GM11168 (cell line): ENCODE data around the gene GIPC1.
"Not testable (repeated sequence)": the region's sequence is repeated elsewhere in the genome, so short reads cannot be mapped to it uniquely, and the experiment has no call there.

Experiments used
- in situ Hi-C: fragments of 300-500 bp; cut with MboI; formaldehyde crosslinking; loops from one replicate; pipeline ENCODE4 v1.12.0; 2022; ENCODE audit warnings: low sequenced_read_pairs; ENCODE audit not compliant: unreplicated experiment

The GIPC1 gene

DNA sequence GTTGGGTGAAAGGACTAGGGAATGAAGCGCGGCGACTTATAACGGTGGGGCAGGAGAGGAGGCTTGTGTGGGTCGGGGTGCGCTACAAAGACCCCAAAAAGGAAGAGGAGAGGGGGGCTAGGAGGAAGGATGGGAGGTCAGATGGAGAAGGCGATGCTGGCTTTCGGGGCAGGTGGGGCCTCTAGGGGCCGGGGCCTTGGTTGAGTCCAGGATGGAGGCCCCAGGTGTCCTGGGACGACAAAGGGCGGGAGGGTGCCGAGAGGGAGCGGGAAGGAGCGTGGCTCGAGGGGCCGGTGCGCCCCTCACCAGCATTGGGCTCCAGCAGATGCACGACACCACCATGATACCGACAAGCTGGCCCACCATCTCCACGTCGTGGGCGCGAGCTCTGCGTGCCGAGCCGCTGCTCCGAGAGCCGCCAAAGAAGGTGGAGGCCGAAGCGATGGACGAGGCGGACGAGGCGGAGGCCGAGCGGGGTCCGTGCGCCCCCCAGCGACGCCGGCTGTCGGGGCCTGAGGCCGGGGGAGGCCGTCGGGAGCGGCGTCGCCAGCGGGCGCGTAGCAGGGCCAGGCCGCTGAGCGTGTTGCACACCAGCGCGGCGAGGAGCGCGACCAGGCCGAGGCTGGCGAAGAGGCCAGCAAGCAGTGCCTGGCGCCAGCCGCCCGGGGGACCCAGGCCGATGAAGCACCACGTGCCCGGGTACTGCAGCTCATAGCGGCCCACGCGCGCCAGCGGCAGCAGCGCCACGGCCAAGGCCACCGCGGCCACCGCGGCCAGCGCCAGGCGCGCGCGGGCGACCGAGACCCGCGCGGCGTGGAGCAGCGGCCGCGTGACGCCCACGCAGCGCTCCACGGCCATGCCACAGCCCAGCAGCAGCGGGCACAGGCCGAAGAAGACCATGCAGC is 22.6 kb downstream of the GIPC1 start:
- in situ Hi-C loops: no loop called here

DNA sequence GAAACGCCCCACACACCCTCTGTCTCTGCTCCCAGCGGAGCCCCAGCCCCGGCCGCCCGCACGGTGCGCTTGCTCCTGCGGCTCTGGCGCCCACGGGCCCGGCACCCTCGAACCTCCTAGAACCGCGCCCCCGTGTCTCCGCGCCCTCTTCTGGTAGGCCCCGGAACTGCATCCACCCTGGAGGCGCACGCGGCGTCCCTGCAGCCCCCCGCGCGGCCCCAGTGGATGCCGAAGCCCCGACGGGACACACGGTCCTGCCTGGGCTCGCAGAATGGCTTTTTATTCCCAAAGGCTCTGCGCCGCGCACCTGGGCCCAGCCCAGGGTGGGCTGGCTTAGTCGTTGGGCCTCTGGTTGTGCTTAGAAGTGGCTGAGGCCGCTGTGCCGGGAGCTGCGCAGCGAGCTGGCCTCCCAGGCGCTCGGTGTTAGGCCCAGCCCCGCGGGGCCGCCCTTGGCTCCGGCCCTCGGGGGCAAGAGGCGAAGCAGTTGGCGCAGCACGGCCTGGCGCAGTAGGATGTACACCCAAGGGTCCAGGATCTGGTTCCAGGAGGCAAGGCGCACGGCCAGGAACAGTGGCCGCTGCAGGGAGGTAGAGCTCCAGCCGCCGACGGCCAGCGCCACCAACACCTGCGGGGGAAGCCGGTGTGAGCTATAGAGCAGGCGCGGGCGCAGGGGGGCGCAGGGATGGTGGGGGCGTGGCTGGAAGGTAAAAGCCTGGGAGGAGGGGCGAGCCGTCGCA is 23.6 kb downstream of the GIPC1 start:
- in situ Hi-C loops: no loop called here

DNA sequence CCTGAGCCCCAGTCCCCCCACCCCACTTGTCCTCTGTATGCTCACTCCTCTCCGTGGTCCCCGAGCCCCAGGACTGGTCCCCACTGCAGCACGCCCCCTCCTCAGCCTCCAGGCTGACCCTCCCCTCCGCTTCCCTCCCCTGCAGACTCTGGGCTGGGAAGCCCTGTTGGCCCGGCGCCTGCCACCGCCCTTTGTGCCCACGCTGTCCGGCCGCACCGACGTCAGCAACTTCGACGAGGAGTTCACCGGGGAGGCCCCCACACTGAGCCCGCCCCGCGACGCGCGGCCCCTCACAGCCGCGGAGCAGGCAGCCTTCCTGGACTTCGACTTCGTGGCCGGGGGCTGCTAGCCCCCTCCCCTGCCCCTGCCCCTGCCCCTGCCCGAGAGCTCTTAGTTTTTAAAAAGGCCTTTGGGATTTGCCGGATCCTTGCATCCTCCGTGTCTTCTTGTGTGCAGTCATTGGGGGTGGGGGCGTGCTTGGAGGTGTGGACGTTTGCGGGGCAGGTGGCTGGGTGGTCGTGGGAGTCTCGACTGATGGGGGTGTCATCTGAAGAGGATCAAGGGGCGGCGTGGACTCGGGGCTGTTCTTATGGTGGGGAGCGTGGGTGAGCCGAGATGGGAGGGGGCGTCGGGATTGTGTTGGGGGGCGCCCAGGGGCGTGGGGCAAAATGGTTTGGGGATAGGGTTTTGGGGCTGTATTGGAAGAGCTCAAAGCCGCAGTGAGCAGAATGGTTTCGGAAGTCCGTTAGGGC is 24.3 kb downstream of the GIPC1 start:
- in situ Hi-C loops: no loop called here

DNA sequence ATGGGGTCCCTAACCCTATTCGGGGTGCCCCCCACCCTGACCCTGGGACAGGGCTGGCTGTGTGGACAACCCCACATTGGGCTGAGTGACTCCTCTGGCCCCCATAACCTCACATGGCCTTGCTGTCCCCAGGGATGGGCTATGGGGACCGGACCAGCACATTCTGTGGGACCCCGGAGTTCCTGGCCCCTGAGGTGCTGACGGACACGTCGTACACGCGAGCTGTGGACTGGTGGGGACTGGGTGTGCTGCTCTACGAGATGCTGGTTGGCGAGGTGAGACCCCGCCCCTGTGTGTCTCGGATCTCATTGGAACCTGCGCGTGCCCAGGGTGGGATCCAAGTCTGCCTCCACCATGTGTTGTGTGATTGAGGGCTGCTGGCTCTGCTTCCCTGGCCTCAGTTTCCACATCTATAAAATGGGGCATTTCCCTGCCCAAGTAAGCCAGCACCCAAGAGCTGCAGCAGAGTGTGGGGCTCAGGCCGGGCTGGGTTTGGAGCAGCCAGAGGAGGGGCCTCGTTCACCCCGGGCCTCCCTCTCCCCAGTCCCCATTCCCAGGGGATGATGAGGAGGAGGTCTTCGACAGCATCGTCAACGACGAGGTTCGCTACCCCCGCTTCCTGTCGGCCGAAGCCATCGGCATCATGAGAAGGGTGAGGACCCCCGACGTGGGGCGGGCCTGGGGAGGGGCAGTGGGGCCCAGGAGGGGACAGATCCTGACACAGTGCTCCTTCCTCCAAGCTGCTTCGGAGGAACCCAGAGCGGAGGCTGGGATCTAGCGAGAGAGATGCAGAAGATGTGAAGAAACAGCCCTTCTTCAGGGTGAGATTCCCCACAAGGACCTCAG is 25.7 kb downstream of the GIPC1 start:
- in situ Hi-C loops: no loop called here

DNA sequence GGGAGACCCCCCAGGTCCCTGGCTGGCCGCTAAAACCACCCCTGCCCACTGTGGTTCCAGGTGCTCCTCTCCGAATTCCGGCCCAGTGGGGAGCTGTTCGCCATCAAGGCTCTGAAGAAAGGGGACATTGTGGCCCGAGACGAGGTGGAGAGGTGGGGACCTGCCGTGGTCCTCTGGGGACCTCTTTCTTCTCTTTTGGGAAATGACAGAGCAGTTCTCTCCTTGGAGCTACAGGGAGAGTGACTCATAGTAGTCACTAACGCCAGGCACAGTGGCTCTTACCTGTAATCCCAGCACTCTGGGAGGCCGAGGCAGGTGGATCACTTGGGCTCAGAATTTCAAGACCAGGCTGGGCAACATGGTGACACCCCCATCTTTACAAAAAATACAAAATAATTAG is 28.1 kb downstream of the GIPC1 start:
- in situ Hi-C loops: no loop called here

DNA sequence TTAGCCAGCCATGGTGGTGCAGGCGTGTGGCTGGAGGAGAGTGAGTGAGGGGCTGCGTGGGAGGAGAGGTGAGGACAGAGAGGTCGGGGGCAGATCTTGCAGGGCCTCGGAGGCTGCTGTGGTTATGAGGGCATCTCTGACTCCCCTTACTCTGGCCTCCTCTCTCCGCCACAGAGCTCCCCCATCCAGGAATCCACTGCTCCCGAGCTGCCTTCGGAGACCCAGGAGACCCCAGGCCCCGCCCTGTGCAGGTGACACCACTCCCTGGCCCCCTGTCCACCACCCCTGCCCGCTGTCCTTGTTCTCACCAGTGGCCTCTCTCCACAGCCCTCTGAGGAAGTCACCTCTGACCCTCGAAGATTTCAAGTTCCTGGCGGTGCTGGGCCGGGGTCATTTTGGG is 28.5 kb downstream of the GIPC1 start:
- in situ Hi-C loops: no loop called here

DNA sequence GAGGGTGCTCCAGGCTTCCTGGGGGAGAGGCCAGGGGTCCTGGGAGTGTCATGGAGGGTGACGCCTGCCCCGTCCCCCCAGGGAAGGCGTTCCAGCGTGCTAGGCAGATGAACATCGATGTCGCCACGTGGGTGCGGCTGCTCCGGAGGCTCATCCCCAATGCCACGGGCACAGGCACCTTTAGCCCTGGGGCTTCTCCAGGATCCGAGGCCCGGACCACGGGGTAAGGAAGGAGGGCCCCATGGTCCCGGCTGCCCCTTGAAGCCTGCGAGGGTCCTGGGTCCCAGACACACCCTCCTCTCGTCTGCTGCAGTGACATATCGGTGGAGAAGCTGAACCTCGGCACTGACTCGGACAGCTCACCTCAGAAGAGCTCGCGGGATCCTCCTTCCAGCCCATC is 32.2 kb downstream of the GIPC1 start:
- in situ Hi-C loops: no loop called here

DNA sequence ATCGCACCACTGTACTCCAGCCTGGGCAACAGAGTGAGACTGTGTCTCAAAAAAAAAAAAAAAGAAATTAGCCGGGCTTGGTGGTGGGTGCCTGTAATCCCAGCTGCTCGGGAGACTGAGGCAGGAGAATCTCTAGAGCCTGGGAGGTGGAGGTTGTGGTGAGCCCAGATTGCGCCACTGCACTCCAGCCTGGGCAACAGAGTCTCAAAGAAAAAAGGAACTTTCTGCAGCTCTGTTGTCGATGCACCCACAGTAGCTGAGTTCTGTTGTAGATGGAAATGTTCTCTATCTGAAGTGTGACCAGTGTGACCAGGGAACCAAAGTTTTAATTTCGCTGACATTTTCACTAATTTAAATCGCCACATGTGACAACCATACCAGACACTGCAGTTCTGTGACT is 33.5 kb downstream of the GIPC1 start:
- in situ Hi-C loops: not testable (repeated sequence)

DNA sequence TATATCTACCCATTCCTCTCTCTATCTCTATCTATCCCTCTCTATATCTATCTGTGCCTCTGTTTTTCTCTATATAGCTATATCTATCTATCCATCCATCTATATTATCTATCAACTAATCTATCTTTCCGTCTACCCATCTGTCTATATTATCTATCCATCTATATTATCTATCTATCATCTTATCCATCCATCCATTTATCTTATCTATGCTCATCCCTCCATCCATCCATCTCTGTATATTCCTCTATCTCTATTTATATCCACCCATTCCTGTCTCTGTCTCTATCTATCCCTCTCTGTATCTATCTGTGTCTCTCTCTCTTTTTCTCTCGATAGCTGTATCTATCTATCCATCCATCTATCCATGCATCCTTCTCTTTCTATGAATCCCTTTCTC is 35.0 kb downstream of the GIPC1 start:
- in situ Hi-C loops: no loop called here

DNA sequence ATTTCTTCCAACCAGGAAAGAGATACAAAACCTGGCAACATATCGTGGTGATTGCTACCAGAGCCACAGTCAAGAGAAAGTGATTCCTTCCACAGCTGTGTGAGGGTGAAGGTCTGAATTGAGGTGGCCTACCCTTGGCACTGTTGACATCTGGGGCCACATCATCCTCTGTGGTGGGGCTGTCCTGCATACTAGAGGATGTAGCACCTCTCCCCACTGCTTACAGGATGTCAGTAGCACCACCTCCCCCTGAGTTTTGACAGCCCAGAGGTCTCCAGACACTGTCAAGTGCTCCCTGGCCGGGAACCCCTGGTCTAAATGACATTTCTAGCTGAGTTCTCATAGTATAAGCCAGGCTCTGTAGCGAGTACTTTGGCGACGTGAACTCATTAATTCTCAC is 36.2 kb downstream of the GIPC1 start:
- in situ Hi-C loops: no loop called here

DNA sequence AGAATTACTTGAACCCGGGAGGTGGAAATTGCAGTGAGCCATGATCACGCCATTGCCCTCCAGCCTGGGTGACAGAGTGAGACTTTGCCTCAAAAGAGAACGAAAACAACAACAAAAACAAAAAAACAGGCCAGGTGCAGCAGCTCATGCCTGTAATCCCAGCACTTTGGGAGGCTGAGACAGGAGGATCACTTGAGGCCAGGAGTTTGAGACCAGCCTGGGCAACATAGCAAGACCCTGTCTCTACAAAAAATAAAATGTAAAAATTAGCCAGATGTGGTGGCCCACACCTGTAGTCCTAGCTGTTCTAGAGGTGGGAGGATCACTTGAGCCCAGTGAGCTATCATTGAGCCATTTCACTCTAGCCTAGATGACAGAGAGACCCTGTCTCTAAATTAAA is 43.6 kb downstream of the GIPC1 start:
- in situ Hi-C loops: not testable (repeated sequence)

DNA sequence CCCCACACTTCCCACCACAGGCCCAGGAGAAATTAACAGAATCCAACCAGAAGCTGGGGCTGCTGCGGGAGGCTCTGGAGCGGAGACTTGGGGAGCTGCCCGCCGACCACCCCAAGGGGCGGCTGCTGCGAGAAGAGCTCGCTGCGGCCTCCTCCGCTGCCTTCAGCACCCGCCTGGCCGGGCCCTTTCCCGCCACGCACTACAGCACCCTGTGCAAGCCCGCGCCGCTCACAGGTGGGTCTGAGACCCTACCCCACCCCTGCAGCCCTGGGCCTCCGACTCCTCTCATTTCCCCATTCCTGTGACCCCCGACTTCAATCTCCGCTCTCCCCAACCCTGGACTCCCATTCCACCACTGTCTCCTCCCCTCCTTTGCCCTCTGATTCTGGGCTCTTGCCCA is 45.1 kb downstream of the GIPC1 start:
- in situ Hi-C loops: no loop called here

DNA sequence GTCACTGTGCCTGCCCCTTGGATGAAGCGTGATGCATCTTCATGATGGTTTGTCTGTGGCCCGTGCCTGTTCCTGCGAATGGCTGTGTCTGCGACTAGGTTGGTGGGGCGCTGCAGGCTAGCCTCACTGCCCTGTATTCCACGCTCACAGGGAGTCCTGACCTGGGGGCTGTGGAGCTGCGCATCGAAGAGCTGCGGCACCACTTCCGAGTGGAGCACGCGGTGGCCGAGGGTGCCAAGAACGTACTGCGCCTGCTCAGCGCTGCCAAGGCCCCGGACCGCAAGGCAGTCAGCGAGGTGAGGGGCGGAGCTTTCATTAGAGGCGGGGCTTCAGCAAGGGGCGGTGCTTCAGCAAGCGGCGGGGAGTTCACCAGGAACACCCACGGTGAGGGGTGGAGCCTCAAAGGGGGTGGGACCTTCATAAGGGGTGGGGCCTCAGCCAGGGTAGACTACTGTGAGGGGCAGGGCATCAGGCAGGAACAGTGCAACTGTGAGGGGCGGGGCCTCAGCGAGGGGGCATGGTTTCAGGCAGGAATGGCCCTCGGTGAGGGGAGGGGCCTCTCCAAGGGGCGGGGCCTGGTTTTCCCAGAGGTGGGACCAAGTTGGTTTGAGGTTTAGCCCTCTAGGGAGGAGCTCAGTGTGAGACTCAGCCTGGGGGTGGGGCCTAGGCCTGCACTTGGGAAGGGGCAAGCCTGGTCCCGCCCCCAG is 45.6 kb downstream of the GIPC1 start:
- in situ Hi-C loops: no loop called here

DNA sequence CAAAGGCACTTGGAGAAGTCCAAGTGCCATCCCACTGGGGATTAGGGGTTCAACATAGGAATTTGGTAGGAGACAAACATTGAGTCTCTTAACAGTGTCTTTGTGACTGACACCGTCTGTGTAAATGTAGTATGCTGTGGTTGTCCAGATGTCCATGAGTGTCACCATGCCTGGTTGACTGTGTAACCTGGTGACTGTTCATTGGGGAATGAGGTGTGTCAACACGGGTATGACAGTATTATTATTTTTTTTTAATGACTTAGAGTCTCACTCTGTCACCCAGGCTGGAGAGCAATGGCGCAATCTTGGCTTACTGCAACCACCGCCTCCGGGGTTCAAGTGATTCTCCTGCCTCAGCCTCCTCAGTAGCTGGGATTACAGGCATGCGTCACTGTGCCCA is 46.6 kb downstream of the GIPC1 start:
- in situ Hi-C loops: no loop called here

DNA sequence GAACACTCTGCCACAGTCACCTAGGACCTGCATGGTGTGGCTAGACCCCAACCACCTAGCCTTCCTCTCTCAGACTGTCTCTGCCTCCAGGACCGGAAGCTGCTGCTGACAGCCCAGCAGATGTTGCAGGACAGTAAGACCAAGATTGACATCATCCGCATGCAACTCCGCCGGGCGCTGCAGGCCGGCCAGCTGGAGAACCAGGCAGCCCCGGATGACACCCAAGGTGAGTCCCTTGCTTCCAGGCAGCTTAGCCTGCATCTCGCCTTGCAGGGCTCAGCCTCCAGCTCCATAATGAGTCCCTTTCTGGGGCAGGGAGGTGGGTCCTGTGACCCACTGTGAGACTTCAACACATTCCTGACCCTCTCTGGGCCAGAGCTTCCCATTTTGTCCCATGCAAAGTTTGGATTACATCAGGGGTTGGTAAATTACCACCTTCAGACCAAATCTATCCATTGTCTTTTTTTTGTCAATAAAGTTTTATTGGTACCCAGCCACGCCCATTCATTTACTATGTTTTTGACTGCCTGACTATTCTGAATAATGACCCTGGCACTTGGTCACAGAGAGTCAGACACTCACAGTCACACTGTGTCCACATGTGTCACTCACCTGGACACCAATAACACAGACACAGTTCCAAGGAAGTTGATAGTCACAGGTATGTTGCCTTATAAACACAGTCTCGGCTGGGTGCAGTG is 49.4 kb downstream of the GIPC1 start:
- in situ Hi-C loops: no loop called here

DNA sequence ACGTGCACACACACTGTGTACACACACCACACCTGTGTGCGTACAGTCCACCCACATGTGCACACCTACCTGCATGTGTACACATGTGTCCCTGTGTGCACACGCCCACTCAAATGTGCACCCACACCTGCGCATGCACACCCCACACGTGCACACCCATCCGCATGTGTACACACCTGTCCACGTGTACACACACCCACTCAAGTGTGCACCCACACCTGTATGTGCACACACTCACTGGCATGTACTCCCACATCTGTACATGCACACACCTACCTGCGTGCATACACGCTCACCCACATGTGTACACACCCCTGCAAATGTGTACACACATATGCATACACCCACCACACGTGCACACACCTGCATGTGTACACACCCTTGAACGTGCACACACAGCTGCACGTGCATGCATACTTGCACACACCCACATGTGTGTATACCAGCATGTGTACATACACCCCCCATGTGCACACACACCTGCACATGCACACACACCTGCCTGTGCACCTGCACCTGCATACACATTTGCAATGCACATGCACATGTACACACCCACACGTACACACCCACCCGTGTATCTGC is 52.2 kb downstream of the GIPC1 start:
- in situ Hi-C loops: no loop called here

DNA sequence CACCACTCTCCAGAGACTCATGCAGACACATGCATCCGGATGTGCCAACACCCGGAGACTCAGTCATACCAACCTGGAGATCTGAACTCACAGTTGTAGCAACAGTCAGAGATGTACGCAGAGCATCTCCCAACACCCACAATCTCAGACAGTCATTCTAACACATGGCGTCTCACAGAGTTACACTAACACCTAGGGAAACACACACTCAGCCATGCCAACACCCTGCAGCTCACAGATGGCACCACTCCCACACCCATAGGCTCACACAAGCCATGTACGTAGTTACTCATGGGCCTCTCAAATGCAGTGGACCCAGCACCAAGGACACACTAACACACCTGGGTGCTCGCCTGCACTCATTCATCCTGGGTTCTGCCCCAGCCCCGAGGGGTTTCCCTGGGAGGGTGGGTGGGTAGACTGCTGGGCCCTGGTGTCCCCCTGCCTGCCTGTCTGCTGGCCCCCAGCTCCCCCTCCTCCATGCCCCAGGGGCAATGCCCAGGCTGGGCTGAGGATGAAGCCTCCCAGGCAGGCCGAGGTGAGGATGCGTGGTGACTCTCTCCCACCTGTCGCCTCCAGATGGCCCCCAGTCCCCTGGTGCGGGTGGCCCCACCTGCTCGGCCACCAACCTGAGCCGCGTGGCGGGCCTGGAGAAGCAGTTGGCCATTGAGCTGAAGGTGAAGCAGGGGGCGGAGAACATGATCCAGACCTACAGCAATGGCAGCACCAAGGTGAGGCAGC is 52.9 kb downstream of the GIPC1 start:
- in situ Hi-C loops: no loop called here
